HL-60/S4 treated with phorbol 12-myristate 13-acetate at 8.2 ng/mL for 4 days and 3 days (cell line): Measurements from ENCODE around the gene IQSEC3.
"Not testable (repeated sequence)": the region's sequence is repeated elsewhere in the genome, so short reads cannot be mapped to it uniquely, and the experiment has no call there.

Source experiments
- in situ Hi-C: fragments of 300-500 bp; cut with MboI; formaldehyde crosslinking; loops from 2 replicates; pipeline ENCODE4 v1.15.0; 2022; ENCODE audit warnings: low sequenced_read_pairs

IQSEC3 gene

GRCh38 chr12:52902-53734, 13.4 kb upstream of the IQSEC3 start:
- in situ Hi-C loops: not testable (repeated sequence)

- in situ Hi-C loops: no loop called here
Observed at GRCh38 chr12:53735-54730, 12.5 kb upstream of the IQSEC3 start.

- in situ Hi-C loops: no loop called here
Observed at GRCh38 chr12:54750-55535, 11.6 kb upstream of the IQSEC3 start.

- in situ Hi-C loops: no loop called here
Observed at GRCh38 chr12:56683-57346, 9.8 kb upstream of the IQSEC3 start.

- in situ Hi-C loops: no loop called here
Observed at GRCh38 chr12:57539-57938, 9.0 kb upstream of the IQSEC3 start.

GRCh38 chr12:58832-59231, 7.7 kb upstream of the IQSEC3 start:
- in situ Hi-C loops: no loop called here

DNA sequence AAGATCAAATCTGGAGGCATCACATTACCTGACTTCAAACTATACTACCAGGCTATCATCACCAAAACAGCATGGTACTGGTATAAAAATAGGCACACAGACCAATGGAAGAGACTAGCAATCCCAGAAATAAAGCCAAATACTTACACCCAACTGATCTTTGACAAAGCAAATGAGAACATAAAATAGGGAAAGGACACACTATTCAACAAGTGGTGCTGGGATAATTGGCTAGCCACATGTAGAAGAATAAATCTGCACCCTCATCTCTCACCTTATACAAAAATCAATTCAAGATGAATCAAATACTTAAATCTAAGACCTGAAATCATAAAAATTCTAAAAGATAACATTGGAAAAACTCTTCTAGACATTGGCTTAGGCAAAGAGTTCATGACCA, 4.7 kb upstream of the IQSEC3 start:
- in situ Hi-C loops: not testable (repeated sequence)

DNA sequence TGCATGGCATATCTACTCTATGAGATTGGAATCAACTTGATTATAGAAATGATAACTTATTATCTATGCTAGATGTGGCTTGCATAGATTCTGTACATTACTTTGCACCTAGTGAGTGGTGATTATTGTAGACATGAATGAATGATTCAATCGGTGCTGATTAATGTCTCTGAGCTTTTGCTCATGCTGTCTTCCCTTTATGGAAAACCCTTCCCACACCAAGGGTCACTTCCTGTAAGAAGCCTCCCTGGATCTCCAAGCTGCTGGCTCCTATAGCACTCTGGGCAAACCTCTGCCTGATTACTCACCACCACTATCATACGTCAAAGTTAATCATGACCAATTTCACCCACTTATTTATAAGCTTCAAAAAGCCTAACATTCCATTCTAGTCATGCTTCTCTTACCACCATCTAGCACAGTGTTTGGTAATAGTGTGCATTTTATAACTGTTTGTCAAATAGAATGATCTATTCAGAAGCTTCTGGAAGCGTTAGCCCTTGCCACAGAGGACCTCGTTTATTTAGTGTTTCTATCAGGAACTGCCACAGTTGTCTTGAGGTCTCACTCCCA, 990 bp upstream of the IQSEC3 start:
- in situ Hi-C loops: not testable (repeated sequence)

DNA sequence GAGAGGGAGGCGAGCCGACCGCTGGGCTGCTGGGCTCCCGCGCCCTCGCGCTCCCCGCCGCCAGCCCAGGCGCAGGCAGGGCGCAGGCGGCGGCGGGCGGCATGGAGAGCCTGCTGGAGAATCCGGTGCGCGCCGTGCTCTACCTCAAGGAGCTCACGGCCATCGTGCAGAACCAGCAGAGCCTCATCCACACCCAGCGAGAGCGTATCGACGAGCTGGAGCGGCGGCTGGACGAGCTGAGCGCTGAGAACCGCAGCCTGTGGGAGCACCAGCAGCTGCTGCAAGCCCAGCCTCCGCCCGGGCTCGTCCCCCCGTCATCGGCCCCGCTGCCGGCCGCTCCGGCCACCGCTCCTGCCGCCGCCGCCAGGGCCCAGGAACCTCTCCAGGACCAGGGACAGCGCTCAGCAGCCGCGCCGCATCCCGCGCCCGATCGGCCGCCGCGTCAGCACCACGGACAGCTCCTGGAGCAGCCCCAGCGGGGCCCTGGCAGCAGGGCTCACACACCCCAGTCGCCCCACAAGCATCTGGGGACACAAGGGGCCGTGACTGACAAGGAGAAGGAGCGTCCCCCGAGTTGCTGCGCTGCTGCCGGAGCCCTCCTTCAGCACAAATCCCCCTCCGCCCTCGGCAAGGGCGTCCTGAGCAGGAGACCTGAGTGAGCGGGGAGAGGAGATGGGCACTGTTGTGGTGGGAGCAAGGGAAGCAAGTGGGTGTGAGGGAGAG, 376 bp downstream of the IQSEC3 start:
- in situ Hi-C loops: not testable (repeated sequence)

- in situ Hi-C loops: not testable (repeated sequence)
Observed at GRCh38 chr12:69677-70076, 3.1 kb downstream of the IQSEC3 start.

DNA sequence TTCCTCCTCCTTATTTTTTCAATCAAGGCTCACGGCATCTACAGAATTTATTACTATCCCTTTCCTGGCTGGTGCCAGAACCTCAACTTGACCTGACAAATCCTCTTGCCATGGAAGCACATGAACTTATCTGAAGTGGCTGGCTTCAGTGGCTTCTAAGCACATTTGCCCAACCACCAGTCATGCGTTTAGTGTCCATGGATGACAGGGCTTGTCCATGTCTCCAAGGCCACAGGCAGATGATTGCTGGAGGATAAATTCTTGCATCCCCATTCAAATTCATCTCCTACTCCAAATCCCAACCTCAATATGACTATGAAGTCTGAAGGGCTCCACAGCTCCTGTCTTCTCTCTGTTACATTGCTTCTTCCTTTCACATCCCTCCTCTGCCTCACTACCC, 4.0 kb downstream of the IQSEC3 start:
- in situ Hi-C loops: not testable (repeated sequence)

- in situ Hi-C loops: not testable (repeated sequence)
Observed at GRCh38 chr12:72018-72417, 5.5 kb downstream of the IQSEC3 start.

GRCh38 chr12:74420-75190, 8.0 kb downstream of the IQSEC3 start:
- in situ Hi-C loops: not testable (repeated sequence)

DNA sequence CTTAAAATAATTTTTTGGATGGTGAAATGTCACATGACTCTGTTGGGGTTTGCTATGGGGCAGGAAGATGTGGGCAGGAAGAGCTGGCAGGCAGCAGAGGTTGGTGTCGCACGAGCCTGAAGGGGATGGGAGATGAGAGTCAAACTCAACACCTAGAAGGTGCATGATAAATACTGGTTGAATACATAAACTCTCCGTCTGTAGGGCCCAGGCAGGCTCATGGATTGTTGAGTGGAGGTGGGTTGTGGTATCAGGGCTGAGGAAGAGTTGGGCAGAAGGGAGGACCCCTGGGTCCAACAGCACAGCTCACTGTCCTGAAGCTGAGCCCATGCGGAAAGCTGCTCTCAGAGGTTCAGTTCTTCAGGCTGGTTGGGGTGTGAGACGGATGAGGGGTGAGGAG, 9.0 kb downstream of the IQSEC3 start:
- in situ Hi-C loops: not testable (repeated sequence)

DNA sequence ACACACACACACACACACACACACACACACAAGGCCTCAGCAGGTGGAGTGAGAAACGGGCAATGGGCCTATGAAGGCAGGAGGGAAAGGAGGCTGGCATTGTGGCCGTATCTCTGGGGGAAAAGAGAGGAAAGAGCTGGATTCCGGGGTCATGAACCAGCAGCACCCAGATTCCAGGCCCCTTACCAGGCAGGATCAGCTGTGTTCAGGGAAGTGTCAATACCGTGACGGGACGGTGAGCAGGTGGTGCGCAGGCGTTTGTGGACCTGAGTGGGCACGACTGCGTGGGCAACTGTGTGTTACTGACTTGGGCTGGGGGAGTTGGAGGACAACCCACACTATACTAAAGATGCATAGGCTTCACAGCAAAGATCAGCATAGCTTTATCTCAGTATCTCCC, 9.5 kb downstream of the IQSEC3 start:
- in situ Hi-C loops: not testable (repeated sequence)

DNA sequence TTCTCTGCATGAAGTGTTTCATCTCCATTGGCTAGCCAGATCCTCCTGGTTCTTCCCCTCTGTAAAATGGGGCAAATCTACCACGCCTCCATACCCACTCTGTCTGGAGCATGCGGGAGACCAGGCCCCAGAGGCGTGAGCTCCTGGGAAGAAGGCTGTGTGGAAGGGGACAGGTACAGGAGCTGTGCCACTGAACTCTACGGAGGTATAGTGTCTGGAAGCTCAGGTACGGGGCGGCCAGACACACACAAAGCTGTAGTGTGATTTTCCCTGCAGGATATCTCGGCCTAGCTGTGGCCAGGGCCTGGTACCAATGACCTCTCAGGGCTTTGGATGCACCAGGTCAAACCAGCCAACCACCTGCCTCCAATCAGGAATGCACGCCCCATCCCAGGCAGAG, 10.0 kb downstream of the IQSEC3 start:
- in situ Hi-C loops: not testable (repeated sequence)

GRCh38 chr12:77101-77719, 10.6 kb downstream of the IQSEC3 start:
- in situ Hi-C loops: not testable (repeated sequence)

DNA sequence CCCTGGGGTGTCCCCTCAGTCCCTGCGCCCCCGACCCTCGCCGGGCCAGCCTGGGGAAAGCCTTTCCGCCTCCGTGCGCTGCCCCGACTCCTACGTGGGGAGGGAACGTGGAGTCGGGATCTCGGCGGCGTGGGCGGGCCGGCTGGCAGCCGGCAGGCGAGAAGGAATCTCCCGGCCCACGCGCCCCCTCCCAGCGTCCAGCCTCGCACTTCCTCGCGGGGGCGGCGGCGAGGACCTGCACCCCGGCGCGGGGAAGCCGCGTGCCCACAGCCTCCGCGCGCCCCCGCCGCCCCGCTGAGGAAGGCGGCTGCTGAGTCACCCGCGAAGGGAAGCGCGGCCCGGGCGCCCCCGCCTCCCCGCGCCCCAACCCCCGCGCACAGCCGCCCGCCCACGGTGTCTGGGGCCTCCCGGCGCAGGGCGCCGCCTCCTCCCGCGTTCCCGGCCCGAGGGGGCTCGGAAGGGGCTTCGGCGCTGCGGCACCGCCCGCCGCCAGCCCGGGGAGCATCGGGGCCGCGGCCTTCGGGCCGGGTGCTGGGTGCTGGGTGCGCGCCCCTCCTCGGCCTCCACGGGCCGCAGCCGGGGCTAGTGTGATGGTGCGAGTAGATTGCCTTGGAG, 11.3 kb downstream of the IQSEC3 start:
- in situ Hi-C loops: not testable (repeated sequence)
